WTC11 (cell line): Measurements from ENCODE around the gene MIOX. TPM values are rescaled to one million over a fixed set of nuclear protein-coding genes. Genes with fewer than 3 reads are reported as not detected.
A peak's percentile ranks its signal among the peaks of the same experiment; 100 is the strongest.

Source experiments
- ATAC-seq: fragments of 200-7000 bp; cut with Tn5 transposase; 2 replicates; pipeline ENCODE4 v1.10.0; 2021; ENCODE audit warnings: mild to moderate bottlenecking, moderate library complexity
- CTCF ChIA-PET: fragments of 300-600 bp; sonication (Branson Sonifier 250); formaldehyde crosslinking; loops from one replicate; lab custom pipeline; 2021; ENCODE audit warnings: antibody characterized with exemption; lab: Charles Lee
- POLR2A ChIA-PET: fragments of 350-600 bp; sonication (Branson Sonifier 250); formaldehyde crosslinking; loops from one replicate; lab custom pipeline; 2021; ENCODE audit warnings: antibody characterized with exemption; lab: Charles Lee
- DNase-seq: peaks from one replicate; pipeline ENCODE4 v3.0.0; 2021; ENCODE audit warnings: low spot score
- H3K27ac Mint-ChIP-seq: 2 replicates; pipeline ENCODE4 v1.8.0; 2021; ENCODE audit warnings: mixed read lengths
- H3K27me3 Mint-ChIP-seq: 2 replicates; pipeline ENCODE4 v1.8.0; 2021; ENCODE audit warnings: low read depth, mild to moderate bottlenecking, moderate library complexity, mixed read lengths
- H3K36me3 Mint-ChIP-seq: 2 replicates; pipeline ENCODE4 v1.8.0; 2021; ENCODE audit warnings: mixed read lengths
- H3K4me1 Mint-ChIP-seq: 2 replicates; pipeline ENCODE4 v1.8.0; 2022; ENCODE audit warnings: mixed read lengths
- H3K4me3 Mint-ChIP-seq: 2 replicates; pipeline ENCODE4 v1.8.0; 2021; ENCODE audit warnings: mild to moderate bottlenecking, moderate library complexity, mixed read lengths
- H3K9me3 Mint-ChIP-seq: 2 replicates; pipeline ENCODE4 v1.8.0; 2021; ENCODE audit warnings: mixed read lengths
- CBFB ChIP-seq: sonication (generic); formaldehyde crosslinking; IDR thresholded peaks from 2 replicates; pipeline ENCODE4 v1.8.1; 2022; ENCODE audit warnings: mild to moderate bottlenecking, low read depth, missing genetic modification reagents
- EMX1 ChIP-seq: fragments of 250-450 bp; sonication (Bioruptor Pico); IDR thresholded peaks from 2 replicates; pipeline ENCODE4 v1.8.0; 2021; ENCODE audit warnings: mild to moderate bottlenecking
- FOXP1 ChIP-seq: sonication (generic); formaldehyde crosslinking; IDR thresholded peaks from 2 replicates; pipeline ENCODE4 v1.8.0; 2022; ENCODE audit warnings: missing genetic modification reagents, mild to moderate bottlenecking, moderate library complexity, borderline replicate concordance
- GRHL2 ChIP-seq: fragments of 250-450 bp; sonication (Bioruptor Pico); IDR thresholded peaks from 2 replicates; pipeline ENCODE4 v1.8.0; 2022; ENCODE audit warnings: mild to moderate bottlenecking, moderate library complexity; ENCODE audit not compliant: insufficient replicate concordance, severe bottlenecking
- SP1 ChIP-seq: sonication (generic); formaldehyde crosslinking; conservative IDR thresholded peaks from 2 replicates; pipeline ENCODE4 v1.8.1; 2022; ENCODE audit warnings: missing genetic modification reagents
- TEAD1 ChIP-seq: sonication (generic); formaldehyde crosslinking; IDR thresholded peaks from 2 replicates; pipeline ENCODE4 v1.8.0; 2022; ENCODE audit warnings: mild to moderate bottlenecking, missing genetic modification reagents
- TEAD4 ChIP-seq: sonication (generic); formaldehyde crosslinking; IDR thresholded peaks from 2 replicates; pipeline ENCODE4 v1.8.0; 2022; ENCODE audit warnings: mild to moderate bottlenecking, missing genetic modification reagents
- ZNF317 ChIP-seq: sonication (generic); formaldehyde crosslinking; IDR thresholded peaks from 2 replicates; pipeline ENCODE4 v1.8.1; 2023; ENCODE audit warnings: low read depth, mild to moderate bottlenecking, moderate library complexity, missing genetic modification reagents, borderline replicate concordance
- ZNF416 ChIP-seq: fragments of 250-450 bp; sonication (Bioruptor Pico); IDR thresholded peaks from 2 replicates; pipeline ENCODE4 v1.9.0; 2021; ENCODE audit warnings: mild to moderate bottlenecking, inconsistent platforms
- total RNA-seq: library from RNA; stranded (reverse); gene quantifications from 3 replicates; pipeline ENCODE4 v1.2.3, GENCODE V29; 2021
- TF ChIP-seq, protein P1 (sequence below): sonication (generic); formaldehyde crosslinking; IDR thresholded peaks from 2 replicates; pipeline ENCODE4 v1.8.1; 2023; ENCODE audit warnings: mild to moderate bottlenecking, moderate library complexity, missing genetic modification reagents
- TF ChIP-seq, protein P2 (sequence below): sonication (generic); formaldehyde crosslinking; IDR thresholded peaks from 2 replicates; pipeline ENCODE4 v1.8.1; 2022; ENCODE audit warnings: missing genetic modification reagents, borderline replicate concordance
- TF ChIP-seq, protein P3 (sequence below): sonication (generic); formaldehyde crosslinking; IDR thresholded peaks from 2 replicates; pipeline ENCODE4 v1.8.1; 2023; ENCODE audit warnings: mild to moderate bottlenecking, missing genetic modification reagents
- TF ChIP-seq, protein P4 (sequence below): fragments of 250-450 bp; sonication (Bioruptor Pico); IDR thresholded peaks from 2 replicates; pipeline ENCODE4 v1.9.0; 2021; ENCODE audit warnings: mild to moderate bottlenecking, borderline replicate concordance
- TF ChIP-seq, protein P5 (sequence below): fragments of 250-450 bp; sonication (Bioruptor Pico); IDR thresholded peaks from 2 replicates; pipeline ENCODE4 v1.9.0; 2021; ENCODE audit warnings: mild to moderate bottlenecking
- TF ChIP-seq, protein P6 (sequence below): sonication (generic); formaldehyde crosslinking; IDR thresholded peaks from 2 replicates; pipeline ENCODE4 v1.8.1; 2023; ENCODE audit warnings: mild to moderate bottlenecking, missing genetic modification reagents
- TF ChIP-seq, protein P7 (sequence below): sonication (generic); formaldehyde crosslinking; IDR thresholded peaks from 2 replicates; pipeline ENCODE4 v1.8.1; 2022; ENCODE audit warnings: low read depth, missing genetic modification reagents, borderline replicate concordance
- TF ChIP-seq, protein P8 (sequence below): sonication (generic); formaldehyde crosslinking; IDR thresholded peaks from 2 replicates; pipeline ENCODE4 v1.8.0; 2022; ENCODE audit warnings: mild to moderate bottlenecking, missing genetic modification reagents
- TF ChIP-seq, protein P9 (sequence below): sonication (generic); formaldehyde crosslinking; IDR thresholded peaks from 2 replicates; pipeline ENCODE4 v1.8.0; 2023; ENCODE audit warnings: mild to moderate bottlenecking, missing genetic modification reagents

MIOX gene
- total RNA-seq, 1 experiment from 2014 or later, result 0.33 TPM

DNA sequence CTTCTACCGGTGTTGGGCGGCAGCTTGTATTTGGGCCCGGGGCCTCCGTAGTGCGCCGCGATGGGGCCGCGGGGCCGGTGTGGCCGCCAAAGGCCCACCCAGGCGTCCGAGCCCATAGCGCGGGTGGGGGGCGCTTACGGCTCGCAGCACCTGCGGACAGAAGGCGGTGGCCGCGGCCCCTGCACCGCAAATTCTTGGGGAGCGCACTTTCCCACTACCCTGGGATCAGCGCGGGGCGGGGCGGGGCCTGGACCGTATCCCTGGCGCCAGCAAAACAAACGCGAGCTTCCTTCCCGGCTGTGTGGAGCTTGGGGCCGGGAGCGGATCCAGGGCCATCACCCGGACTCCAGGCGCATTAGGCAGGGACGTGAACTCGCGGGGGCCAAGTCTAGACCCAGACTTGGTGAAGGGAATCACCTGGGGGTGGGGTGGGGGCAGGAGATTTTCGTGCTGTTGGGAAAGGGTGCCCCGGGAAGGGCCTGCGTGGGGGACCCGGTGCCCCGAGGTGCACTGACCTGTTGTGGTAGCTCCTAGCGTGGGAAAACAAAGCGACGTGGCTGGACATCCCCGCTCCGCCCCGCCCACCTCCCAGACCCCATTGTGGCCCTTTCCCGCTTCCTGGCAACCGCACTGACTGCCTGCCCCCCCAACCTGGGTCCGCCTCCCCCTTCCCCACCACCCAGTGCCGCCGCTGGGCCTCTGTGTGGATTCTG is 45.5 kb downstream of the MIOX start:
- Mint-ChIP-seq H3K4me3 (peak overlapping the region; percentile 60), H3K36me3 (no peaks in the 10 kb centered on the region), H3K9me3 (no peaks in the 10 kb centered on the region), H3K4me1 (peaks cover 13% of the 10 kb centered on the region), H3K27me3 (peaks cover 74% of the 10 kb centered on the region), H3K27ac (no peak overlapping the region)
- DNase-seq, result peak; percentile 68
- POLR2A ChIA-PET, result interaction anchor here (0.7 kb wide), 2 partner anchors 33 to 34 kb away, joined by 3 to 6 read pairs; no protein-coding TSS in a partner anchor
- ATAC-seq, result peak; percentile 35
- CTCF ChIA-PET, result interaction anchor here (0.8 to 1.3 kb wide), 7 partner anchors 24 to 502 kb away, joined by 3 to 7 read pairs (median 4); partner anchors contain the start of genes LMF2, NCAPH2 and SYCE3
- TF ChIP-seq TEAD1 (CRISPR knock-in tag) (no peak), ZNF317 (no peak), EMX1 (CRISPR knock-in tag) (no peak), TEAD4 (CRISPR knock-in tag) (no peak), CBFB (no peak), FOXP1 (CRISPR knock-in tag) (peak; percentile 22; the same call in 1 of the 2 replicates), SP1 (CRISPR knock-in tag) (0 out of 2 replicates have a peak, but pooled peaks have one; percentile 14), ZNF416 (CRISPR knock-in tag) (no peak), GRHL2 (no peak)
- TF ChIP-seq, protein P1, sequence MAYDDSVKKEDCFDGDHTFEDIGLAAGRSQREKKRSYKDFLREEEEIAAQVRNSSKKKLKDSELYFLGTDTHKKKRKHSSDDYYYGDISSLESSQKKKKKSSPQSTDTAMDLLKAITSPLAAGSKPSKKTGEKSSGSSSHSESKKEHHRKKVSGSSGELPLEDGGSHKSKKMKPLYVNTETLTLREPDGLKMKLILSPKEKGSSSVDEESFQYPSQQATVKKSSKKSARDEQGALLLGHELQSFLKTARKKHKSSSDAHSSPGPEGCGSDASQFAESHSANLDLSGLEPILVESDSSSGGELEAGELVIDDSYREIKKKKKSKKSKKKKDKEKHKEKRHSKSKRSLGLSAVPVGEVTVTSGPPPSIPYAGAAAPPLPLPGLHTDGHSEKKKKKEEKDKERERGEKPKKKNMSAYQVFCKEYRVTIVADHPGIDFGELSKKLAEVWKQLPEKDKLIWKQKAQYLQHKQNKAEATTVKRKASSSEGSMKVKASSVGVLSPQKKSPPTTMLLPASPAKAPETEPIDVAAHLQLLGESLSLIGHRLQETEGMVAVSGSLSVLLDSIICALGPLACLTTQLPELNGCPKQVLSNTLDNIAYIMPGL (CRISPR knock-in tag), result no peak
- TF ChIP-seq, protein P2, sequence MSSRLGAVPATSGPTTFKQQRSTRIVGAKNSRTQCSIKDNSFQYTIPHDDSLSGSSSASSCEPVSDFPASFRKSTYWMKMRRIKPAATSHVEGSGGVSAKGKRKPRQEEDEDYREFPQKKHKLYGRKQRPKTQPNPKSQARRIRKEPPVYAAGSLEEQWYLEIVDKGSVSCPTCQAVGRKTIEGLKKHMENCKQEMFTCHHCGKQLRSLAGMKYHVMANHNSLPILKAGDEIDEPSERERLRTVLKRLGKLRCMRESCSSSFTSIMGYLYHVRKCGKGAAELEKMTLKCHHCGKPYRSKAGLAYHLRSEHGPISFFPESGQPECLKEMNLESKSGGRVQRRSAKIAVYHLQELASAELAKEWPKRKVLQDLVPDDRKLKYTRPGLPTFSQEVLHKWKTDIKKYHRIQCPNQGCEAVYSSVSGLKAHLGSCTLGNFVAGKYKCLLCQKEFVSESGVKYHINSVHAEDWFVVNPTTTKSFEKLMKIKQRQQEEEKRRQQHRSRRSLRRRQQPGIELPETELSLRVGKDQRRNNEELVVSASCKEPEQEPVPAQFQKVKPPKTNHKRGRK (CRISPR knock-in tag), result no peak
- TF ChIP-seq, protein P3, sequence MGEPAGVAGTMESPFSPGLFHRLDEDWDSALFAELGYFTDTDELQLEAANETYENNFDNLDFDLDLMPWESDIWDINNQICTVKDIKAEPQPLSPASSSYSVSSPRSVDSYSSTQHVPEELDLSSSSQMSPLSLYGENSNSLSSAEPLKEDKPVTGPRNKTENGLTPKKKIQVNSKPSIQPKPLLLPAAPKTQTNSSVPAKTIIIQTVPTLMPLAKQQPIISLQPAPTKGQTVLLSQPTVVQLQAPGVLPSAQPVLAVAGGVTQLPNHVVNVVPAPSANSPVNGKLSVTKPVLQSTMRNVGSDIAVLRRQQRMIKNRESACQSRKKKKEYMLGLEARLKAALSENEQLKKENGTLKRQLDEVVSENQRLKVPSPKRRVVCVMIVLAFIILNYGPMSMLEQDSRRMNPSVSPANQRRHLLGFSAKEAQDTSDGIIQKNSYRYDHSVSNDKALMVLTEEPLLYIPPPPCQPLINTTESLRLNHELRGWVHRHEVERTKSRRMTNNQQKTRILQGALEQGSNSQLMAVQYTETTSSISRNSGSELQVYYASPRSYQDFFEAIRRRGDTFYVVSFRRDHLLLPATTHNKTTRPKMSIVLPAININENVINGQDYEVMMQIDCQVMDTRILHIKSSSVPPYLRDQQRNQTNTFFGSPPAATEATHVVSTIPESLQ (CRISPR knock-in tag), result no peak
- TF ChIP-seq, protein P4, sequence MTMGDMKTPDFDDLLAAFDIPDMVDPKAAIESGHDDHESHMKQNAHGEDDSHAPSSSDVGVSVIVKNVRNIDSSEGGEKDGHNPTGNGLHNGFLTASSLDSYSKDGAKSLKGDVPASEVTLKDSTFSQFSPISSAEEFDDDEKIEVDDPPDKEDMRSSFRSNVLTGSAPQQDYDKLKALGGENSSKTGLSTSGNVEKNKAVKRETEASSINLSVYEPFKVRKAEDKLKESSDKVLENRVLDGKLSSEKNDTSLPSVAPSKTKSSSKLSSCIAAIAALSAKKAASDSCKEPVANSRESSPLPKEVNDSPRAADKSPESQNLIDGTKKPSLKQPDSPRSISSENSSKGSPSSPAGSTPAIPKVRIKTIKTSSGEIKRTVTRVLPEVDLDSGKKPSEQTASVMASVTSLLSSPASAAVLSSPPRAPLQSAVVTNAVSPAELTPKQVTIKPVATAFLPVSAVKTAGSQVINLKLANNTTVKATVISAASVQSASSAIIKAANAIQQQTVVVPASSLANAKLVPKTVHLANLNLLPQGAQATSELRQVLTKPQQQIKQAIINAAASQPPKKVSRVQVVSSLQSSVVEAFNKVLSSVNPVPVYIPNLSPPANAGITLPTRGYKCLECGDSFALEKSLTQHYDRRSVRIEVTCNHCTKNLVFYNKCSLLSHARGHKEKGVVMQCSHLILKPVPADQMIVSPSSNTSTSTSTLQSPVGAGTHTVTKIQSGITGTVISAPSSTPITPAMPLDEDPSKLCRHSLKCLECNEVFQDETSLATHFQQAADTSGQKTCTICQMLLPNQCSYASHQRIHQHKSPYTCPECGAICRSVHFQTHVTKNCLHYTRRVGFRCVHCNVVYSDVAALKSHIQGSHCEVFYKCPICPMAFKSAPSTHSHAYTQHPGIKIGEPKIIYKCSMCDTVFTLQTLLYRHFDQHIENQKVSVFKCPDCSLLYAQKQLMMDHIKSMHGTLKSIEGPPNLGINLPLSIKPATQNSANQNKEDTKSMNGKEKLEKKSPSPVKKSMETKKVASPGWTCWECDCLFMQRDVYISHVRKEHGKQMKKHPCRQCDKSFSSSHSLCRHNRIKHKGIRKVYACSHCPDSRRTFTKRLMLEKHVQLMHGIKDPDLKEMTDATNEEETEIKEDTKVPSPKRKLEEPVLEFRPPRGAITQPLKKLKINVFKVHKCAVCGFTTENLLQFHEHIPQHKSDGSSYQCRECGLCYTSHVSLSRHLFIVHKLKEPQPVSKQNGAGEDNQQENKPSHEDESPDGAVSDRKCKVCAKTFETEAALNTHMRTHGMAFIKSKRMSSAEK (CRISPR knock-in tag), result no peak
- TF ChIP-seq, protein P5, sequence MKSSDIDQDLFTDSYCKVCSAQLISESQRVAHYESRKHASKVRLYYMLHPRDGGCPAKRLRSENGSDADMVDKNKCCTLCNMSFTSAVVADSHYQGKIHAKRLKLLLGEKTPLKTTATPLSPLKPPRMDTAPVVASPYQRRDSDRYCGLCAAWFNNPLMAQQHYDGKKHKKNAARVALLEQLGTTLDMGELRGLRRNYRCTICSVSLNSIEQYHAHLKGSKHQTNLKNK (CRISPR knock-in tag), result no peak
- TF ChIP-seq, protein P6, sequence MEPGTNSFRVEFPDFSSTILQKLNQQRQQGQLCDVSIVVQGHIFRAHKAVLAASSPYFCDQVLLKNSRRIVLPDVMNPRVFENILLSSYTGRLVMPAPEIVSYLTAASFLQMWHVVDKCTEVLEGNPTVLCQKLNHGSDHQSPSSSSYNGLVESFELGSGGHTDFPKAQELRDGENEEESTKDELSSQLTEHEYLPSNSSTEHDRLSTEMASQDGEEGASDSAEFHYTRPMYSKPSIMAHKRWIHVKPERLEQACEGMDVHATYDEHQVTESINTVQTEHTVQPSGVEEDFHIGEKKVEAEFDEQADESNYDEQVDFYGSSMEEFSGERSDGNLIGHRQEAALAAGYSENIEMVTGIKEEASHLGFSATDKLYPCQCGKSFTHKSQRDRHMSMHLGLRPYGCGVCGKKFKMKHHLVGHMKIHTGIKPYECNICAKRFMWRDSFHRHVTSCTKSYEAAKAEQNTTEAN (CRISPR knock-in tag), result no peak
- TF ChIP-seq, protein P7, sequence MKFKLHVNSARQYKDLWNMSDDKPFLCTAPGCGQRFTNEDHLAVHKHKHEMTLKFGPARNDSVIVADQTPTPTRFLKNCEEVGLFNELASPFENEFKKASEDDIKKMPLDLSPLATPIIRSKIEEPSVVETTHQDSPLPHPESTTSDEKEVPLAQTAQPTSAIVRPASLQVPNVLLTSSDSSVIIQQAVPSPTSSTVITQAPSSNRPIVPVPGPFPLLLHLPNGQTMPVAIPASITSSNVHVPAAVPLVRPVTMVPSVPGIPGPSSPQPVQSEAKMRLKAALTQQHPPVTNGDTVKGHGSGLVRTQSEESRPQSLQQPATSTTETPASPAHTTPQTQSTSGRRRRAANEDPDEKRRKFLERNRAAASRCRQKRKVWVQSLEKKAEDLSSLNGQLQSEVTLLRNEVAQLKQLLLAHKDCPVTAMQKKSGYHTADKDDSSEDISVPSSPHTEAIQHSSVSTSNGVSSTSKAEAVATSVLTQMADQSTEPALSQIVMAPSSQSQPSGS, result no peak
- TF ChIP-seq, protein P8, sequence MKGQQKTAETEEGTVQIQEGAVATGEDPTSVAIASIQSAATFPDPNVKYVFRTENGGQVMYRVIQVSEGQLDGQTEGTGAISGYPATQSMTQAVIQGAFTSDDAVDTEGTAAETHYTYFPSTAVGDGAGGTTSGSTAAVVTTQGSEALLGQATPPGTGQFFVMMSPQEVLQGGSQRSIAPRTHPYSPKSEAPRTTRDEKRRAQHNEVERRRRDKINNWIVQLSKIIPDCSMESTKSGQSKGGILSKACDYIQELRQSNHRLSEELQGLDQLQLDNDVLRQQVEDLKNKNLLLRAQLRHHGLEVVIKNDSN (CRISPR knock-in tag), result no peak
- TF ChIP-seq, protein P9, sequence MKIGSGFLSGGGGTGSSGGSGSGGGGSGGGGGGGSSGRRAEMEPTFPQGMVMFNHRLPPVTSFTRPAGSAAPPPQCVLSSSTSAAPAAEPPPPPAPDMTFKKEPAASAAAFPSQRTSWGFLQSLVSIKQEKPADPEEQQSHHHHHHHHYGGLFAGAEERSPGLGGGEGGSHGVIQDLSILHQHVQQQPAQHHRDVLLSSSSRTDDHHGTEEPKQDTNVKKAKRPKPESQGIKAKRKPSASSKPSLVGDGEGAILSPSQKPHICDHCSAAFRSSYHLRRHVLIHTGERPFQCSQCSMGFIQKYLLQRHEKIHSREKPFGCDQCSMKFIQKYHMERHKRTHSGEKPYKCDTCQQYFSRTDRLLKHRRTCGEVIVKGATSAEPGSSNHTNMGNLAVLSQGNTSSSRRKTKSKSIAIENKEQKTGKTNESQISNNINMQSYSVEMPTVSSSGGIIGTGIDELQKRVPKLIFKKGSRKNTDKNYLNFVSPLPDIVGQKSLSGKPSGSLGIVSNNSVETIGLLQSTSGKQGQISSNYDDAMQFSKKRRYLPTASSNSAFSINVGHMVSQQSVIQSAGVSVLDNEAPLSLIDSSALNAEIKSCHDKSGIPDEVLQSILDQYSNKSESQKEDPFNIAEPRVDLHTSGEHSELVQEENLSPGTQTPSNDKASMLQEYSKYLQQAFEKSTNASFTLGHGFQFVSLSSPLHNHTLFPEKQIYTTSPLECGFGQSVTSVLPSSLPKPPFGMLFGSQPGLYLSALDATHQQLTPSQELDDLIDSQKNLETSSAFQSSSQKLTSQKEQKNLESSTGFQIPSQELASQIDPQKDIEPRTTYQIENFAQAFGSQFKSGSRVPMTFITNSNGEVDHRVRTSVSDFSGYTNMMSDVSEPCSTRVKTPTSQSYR (CRISPR knock-in tag), result no peak
